Tibial nerve (tissue), 4 donors: ENCODE results near the gene SAMD10. TPM values are rescaled to one million over a fixed set of nuclear protein-coding genes. Genes with fewer than 3 reads are reported as not detected.

Source experiments
- DNase-seq, 2 donors: peaks; one replicate each; pipeline ENCODE4 v3.0.0-alpha.2; 2019; ENCODE audit warnings: low spot score in 2 of 2
- H3K27ac ChIP-seq, 4 donors: fragments of 200-600 bp; sonication (generic) in 3 of 4; one replicate each; pipeline ENCODE4 v1.5.1; 2017 to 2019; ENCODE audit warnings: mild to moderate bottlenecking in 1 of 4
- H3K27me3 ChIP-seq, 2 donors: fragments of 200-600 bp; sonication (generic) in 1 of 2; one replicate each; pipeline versions ENCODE4 v1.5.1 to v1.6.0; 2017 to 2019
- H3K36me3 ChIP-seq, 3 donors: fragments of 200-600 bp; sonication (generic); one replicate each; pipeline ENCODE4 v1.5.1; 2018 to 2019
- H3K4me1 ChIP-seq, 4 donors: fragments of 200-600 bp; sonication (generic) in 3 of 4; one replicate each; pipeline ENCODE4 v1.5.1; 2017 to 2019
- H3K4me3 ChIP-seq, 4 donors: fragments of 200-600 bp; sonication (generic) in 3 of 4; one replicate each; pipeline ENCODE4 v1.5.1; 2017 to 2019; ENCODE audit warnings: mild to moderate bottlenecking in 1 of 4, moderate library complexity in 1 of 4
- H3K9me3 ChIP-seq, 4 donors: fragments of 200-600 bp; sonication (generic) in 3 of 4; one replicate each; pipeline ENCODE4 v1.5.1; 2017 to 2019
- EP300 ChIP-seq, 2 donors: sonication (generic); formaldehyde crosslinking; IDR thresholded peaks; one replicate each; pipeline ENCODE4 v1.6.1; 2017; ENCODE audit warnings: antibody characterized with exemption in 2 of 2, mild to moderate bottlenecking in 1 of 2
- POLR2A ChIP-seq, 2 donors: fragments of 450-650 bp; IDR thresholded peaks; one replicate each; pipeline ENCODE4 v1.6.1; 2017; ENCODE audit warnings: antibody characterized with exemption in 2 of 2, mild to moderate bottlenecking in 2 of 2, moderate library complexity in 2 of 2
- WGBS, 2 donors: methylation state at CpG; one replicate each; pipeline ENCODE4 v1.1.5; 2018; 5-methylcytosine and 5-hydroxymethylcytosine counted together
- total RNA-seq, 4 donors: library from RNA; depleted of rRNA; stranded (reverse); fragments of >200 nt; gene quantifications; one replicate each; pipeline ENCODE4 v1.1.0, GENCODE V29; 2016
- TF ChIP-seq, protein P1 (sequence below), 5 experiments: fragments of 200-600 bp in 3 of 5; fragments of 450-650 bp in 2 of 5; sonication (generic) in 3 of 5; IDR thresholded peaks; one replicate each; pipeline ENCODE4 v1.5.1; 2016 to 2019; ENCODE audit warnings: antibody characterized with exemption in 5 of 5, mild to moderate bottlenecking in 3 of 5, moderate library complexity in 2 of 5

SAMD10 gene
- total RNA-seq, 4 donors from 2014 or later, result 1.3 to 5.1 (median 2.8) TPM

DNA sequence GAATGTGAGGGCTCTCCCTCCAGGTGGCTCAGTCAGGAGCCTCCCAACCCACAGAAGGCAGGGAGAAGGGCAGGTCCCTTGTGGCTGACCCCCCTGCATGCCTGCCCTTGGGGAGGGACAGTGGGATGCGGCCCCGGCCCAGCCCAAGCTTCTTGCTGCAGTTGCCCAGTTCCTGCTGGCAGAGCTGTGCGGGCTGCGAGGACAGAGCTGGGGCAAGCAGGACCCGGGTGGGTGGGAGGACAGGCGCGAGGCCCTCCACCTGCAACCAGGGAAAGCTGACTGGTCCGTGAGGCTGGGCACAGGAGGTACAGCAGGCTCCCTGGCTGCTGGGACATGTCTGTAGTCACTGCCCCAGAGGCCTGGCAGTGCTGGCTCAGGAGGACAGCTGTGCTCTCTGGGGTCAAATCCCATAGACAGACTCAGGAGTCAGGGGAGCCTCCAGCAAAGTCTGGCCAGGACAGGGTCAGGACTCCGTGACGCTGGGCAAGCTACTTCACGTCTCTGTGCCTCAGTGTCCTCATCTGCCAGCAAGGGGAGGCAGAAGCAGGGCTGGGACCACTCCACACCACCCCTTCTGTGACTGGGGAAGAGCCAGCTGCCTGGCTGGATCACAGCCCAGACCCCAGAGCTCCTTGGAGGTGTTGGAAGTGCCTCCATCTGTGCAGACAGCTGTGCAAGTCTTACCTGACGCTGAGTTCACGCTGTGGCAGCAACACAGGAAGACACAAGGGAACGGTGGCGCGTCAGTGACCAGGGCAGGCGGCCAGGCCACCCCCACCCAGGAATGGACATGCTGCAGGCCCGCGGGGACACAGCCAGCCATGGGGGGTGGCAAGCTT is 36.3 kb downstream of the SAMD10 start:
- 87% methylated on average over 12 to 19 of the region's 19 CpGs for WGBS, 2 donors
- Histone ChIP-seq H3K27ac (peak overlapping the region in 3 of 4 donors; percentile 2 to 58 (median 52)), H3K4me1 (peaks cover 0 to 40% (median 18%) of the 10 kb centered on the region in 4 donors), H3K9me3 (no peaks in the 10 kb centered on the region), H3K27me3 (no peaks in the 10 kb centered on the region), H3K36me3 (peaks cover 0 to 77% (median 18%) of the 10 kb centered on the region in 3 donors), H3K4me3 (no peak overlapping the region)
- DNase-seq, result no peak
- TF ChIP-seq EP300 (IDR thresholded peaks at IDR 0.05) (no peak), POLR2A (IDR thresholded peaks at IDR 0.05) (no peak)
- TF ChIP-seq, protein P1, sequence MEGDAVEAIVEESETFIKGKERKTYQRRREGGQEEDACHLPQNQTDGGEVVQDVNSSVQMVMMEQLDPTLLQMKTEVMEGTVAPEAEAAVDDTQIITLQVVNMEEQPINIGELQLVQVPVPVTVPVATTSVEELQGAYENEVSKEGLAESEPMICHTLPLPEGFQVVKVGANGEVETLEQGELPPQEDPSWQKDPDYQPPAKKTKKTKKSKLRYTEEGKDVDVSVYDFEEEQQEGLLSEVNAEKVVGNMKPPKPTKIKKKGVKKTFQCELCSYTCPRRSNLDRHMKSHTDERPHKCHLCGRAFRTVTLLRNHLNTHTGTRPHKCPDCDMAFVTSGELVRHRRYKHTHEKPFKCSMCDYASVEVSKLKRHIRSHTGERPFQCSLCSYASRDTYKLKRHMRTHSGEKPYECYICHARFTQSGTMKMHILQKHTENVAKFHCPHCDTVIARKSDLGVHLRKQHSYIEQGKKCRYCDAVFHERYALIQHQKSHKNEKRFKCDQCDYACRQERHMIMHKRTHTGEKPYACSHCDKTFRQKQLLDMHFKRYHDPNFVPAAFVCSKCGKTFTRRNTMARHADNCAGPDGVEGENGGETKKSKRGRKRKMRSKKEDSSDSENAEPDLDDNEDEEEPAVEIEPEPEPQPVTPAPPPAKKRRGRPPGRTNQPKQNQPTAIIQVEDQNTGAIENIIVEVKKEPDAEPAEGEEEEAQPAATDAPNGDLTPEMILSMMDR (IDR thresholded peaks at IDR 0.05), result no peak

DNA sequence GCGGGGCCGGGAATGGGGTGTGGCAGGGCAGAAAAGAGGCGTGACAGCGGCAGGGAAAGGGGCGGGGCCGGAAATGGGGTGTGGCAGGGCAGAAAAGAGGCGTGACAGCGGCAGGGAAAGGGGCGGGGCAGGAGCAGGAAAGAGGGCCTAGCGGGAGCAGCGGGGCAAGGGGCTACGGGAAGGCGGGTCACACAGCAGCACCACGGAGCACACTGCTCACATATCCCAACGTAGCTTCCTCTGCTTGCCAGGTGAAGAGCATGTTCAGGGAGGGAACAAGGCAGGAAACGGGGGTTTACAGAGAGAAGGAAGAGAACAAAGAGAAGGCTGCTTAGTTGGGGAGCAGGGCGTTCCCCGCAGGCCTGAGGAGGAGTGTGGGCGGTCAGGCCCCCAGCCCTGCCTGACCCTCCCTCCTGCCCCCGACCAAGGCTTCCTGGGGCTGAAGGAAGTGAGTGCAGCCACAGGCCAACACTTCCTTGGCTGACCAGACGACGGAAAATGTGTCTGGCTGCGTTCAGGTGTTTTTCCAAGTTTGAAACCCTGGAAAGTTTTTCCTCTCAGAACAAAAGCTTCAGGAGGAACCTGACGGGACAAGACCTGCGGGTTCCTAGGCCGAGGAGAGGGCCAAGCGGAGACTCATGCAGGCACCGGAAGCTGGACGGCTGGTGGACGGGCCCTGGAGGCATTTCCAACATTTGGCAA is 37.0 kb downstream of the SAMD10 start:
- TF ChIP-seq, protein P1 (IDR thresholded peaks at IDR 0.05), result no peak
- peak in 1 of 2 donors; percentile 6 for TF ChIP-seq EP300 (IDR thresholded peaks at IDR 0.05)
- WGBS, 2 donors, result 48 to 51% methylated on average over 30 of the region's 30 CpGs
- Histone ChIP-seq H3K4me3 (no peak overlapping the region), H3K4me1 (peaks cover 0 to 32% (median 10%) of the 10 kb centered on the region in 4 donors), H3K27ac (peak overlapping the region in 3 of 4 donors; percentile 2 to 58 (median 52)), H3K9me3 (no peaks in the 10 kb centered on the region), H3K36me3 (peaks cover 0 to 85% (median 18%) of the 10 kb centered on the region in 3 donors), H3K27me3 (no peaks in the 10 kb centered on the region)
- no peak for DNase-seq

DNA sequence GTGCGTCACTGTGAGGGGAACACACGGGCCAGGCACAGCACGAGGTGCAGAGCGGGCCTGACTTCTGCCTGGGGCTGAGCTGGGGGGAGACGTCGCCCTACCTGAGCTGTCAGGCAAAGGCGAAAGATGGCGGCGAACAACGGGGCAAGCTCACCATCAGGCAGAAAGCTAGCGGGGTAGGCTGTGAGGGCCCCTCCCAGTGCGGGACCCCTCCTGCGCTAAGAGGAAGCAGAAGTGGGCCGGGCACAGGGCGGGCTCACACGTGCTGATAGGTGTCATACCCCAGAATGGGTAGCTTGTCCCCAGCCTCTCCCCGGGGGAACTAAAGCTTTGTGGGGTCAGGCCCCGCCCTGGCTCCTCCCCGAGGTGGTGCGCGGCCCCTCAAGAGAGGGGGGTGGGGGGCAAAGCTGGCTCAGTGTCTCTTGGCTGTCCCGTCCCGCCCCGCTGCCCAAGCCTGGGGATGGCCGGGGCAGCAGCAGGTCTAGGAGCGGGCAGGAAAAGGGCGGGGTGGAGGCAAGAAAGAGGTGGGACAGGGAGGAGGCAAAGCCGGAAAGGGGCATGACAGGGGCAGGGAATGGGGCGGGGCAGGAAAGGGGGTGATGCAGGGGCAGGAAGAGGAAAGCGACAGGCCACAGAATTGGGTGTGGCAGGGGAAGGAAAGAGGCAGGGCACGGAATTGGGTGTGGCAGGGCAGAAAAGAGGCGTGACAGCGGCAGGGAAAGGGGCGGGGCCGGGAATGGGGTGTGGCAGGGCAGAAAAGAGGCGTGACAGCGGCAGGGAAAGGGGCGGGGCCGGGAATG is 38.0 kb downstream of the SAMD10 start:
- Histone ChIP-seq H3K36me3 (peaks cover 0 to 91% (median 18%) of the 10 kb centered on the region in 3 donors), H3K4me3 (no peak overlapping the region), H3K4me1 (peaks cover 0 to 28% (median 8%) of the 10 kb centered on the region in 4 donors), H3K27ac (peak overlapping the region in 3 of 4 donors; percentile 56 to 65 (median 64)), H3K27me3 (no peaks in the 10 kb centered on the region), H3K9me3 (no peaks in the 10 kb centered on the region)
- no peak for DNase-seq
- TF ChIP-seq POLR2A (IDR thresholded peaks at IDR 0.05), result no peak
- no peak for TF ChIP-seq EP300 (IDR thresholded peaks at IDR 0.05)
- TF ChIP-seq, protein P1 (IDR thresholded peaks at IDR 0.05), result no peak
- 64 to 71% methylated on average over 33 to 35 of the region's 39 CpGs for WGBS, 2 donors

DNA sequence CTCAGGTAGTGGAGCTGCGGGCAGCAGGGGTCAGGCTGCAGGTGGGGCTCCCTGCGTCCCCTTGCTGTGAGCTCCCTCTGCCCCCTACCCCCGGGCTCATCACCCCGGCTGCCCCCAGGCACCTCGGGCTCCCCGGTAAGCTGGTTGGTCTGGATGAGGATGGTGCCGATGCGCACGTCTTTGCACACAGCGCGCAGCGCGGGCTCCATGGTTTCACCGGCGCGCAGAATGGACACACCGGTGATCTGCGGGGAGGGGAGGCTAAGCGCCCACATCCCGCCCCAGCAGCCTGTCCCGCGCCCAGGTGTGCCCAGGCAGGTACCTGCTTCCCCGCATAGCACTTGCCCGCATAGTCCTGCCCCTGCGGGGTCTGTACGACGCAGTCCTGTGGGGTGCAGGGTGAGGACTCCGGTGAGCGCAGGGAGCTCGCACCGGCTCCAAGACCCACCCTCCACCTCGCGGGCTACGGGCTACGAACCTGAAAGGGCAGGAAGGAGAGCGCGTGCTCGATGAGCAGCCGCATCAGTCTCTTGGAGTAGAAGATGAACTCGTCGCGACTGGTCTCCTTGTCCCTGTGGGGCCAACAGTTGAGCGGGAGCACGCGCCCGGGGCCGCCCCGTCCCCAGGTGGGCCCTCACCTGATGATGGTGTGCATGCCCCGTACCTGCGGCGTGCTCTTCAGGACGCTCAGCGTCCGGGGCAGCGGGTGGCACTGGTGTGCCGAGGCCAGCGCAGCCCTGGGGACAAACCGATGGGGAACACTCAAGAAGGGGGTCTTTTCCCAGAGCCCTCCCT is 38.8 kb downstream of the SAMD10 start:
- Histone ChIP-seq H3K27ac (peak overlapping the region in 2 of 4 donors; percentile 64 to 65), H3K27me3 (no peaks in the 10 kb centered on the region), H3K36me3 (peaks cover 0 to 91% (median 18%) of the 10 kb centered on the region in 3 donors), H3K4me1 (peaks cover 0 to 28% (median 8%) of the 10 kb centered on the region in 4 donors), H3K4me3 (no peak overlapping the region), H3K9me3 (no peaks in the 10 kb centered on the region)
- 83 to 84% methylated on average over 35 to 48 of the region's 58 CpGs for WGBS, 2 donors
- no peak for TF ChIP-seq EP300 (IDR thresholded peaks at IDR 0.05)
- TF ChIP-seq POLR2A (IDR thresholded peaks at IDR 0.05), result no peak
- TF ChIP-seq, protein P1 (IDR thresholded peaks at IDR 0.05), result no peak
- no peak for DNase-seq
